ENCODE data around the gene TRIM62. TPM values are rescaled to one million over a fixed set of nuclear protein-coding genes. Genes with fewer than 3 reads are reported as not detected.

The TRIM62 gene
- total and polyA plus RNA-seq, 2 experiments from 2014 or later: 2.9 to 18.9 TPM

GRCh38 chr1:33182401-33182841 is 578 bp upstream of the TRIM62 start:
- Histone ChIP-seq H3K79me2 (replicated peaks; ENCODE audit: insufficient read depth) (peaks cover 4% of the 10 kb centered on the region; the same call in 1 of the 2 replicates), H3K4me3 (peak overlapping the region; percentile 88), H3K9me2 (ENCODE audit: insufficient read depth) (peaks cover 3% of the 10 kb centered on the region; the same call in 1 of the 2 replicates), H3K4me2 (peak overlapping the region; percentile 90), H4K20me1 (replicated peaks; ENCODE audit: insufficient read depth) (no peaks in the 10 kb centered on the region; the same call in 1 of the 2 replicates), H2AFZ (peak overlapping the region; percentile 53), H3K27me3 (ENCODE audit: insufficient read depth) (peaks cover 5% of the 10 kb centered on the region; the same call in 1 of the 2 replicates), H3K36me3 (ENCODE audit: insufficient read depth) (no peaks in the 10 kb centered on the region), H3F3A (replicated peaks; ENCODE audit: low read depth) (no peaks in the 10 kb centered on the region), H3K4me1 (ENCODE audit: insufficient read depth) (peaks cover 25% of the 10 kb centered on the region), H3K27ac (ENCODE audit: low read depth) (no peak overlapping the region)
- peak; percentile 33 for DNase-seq (ENCODE audit: low spot score)
- H3K4me3 Mint-ChIP-seq: peak overlapping the region; percentile 67
- H3K9me3 Mint-ChIP-seq: no peaks in the 10 kb centered on the region
- TF ChIP-seq CTCF (conservative IDR thresholded peaks at IDR 0.05; ENCODE audit: low read depth in 2 of 2): no peak
- peaks cover 31% of the 10 kb centered on the region for H3K4me1 Mint-ChIP-seq
- H3K27me3 Mint-ChIP-seq (ENCODE audit: insufficient read depth, low read depth, poor library complexity): peaks cover 15% of the 10 kb centered on the region
- H3K27ac Mint-ChIP-seq: no peak overlapping the region
- H3K36me3 Mint-ChIP-seq (ENCODE audit: low read depth): peaks cover 3% of the 10 kb centered on the region; the same call in 1 of the 3 replicates
- ATAC-seq: no peak

- peaks cover 31% of the 10 kb centered on the region for H3K4me1 Mint-ChIP-seq
- H3K27me3 Mint-ChIP-seq (ENCODE audit: insufficient read depth, low read depth, poor library complexity): peaks cover 15% of the 10 kb centered on the region
- H3K36me3 Mint-ChIP-seq (ENCODE audit: low read depth): peaks cover 3% of the 10 kb centered on the region; the same call in 1 of the 3 replicates
- peaks cover 3% of the 10 kb centered on the region; the same call in 1 of the 2 replicates for H3K9me2 ChIP-seq (ENCODE audit: insufficient read depth)
- peaks cover 25% of the 10 kb centered on the region for H3K4me1 ChIP-seq (ENCODE audit: insufficient read depth)
- peak; percentile 76 for ATAC-seq
- DNase-seq (ENCODE audit: low spot score): peak; percentile 95
- H3K27ac Mint-ChIP-seq: no peak overlapping the region
- H3K4me3 ChIP-seq: peak overlapping the region; percentile 88
- peak overlapping the region; percentile 80 for H2AFZ ChIP-seq
- H4K20me1 ChIP-seq (replicated peaks; ENCODE audit: insufficient read depth): no peaks in the 10 kb centered on the region; the same call in 1 of the 2 replicates
- H3K4me2 ChIP-seq: peak overlapping the region; percentile 90
- no peaks in the 10 kb centered on the region for H3K36me3 ChIP-seq (ENCODE audit: insufficient read depth)
- H3K9me3 Mint-ChIP-seq: no peaks in the 10 kb centered on the region
- H3F3A ChIP-seq (replicated peaks; ENCODE audit: low read depth): no peaks in the 10 kb centered on the region
- H3K27me3 ChIP-seq (ENCODE audit: insufficient read depth): peaks cover 5% of the 10 kb centered on the region; the same call in 1 of the 2 replicates
- peak overlapping the region; percentile 78 for H3K4me3 Mint-ChIP-seq
- H3K79me2 ChIP-seq (replicated peaks; ENCODE audit: insufficient read depth): peaks cover 4% of the 10 kb centered on the region; the same call in 1 of the 2 replicates
- no peak overlapping the region for H3K27ac ChIP-seq (ENCODE audit: low read depth)
- TF ChIP-seq NANOG (IDR thresholded peaks at IDR 0.05; ENCODE audit: borderline replicate concordance) (no peak), POLR2AphosphoS5 (IDR thresholded peaks at IDR 0.05; ENCODE audit: low read depth) (peak; percentile 81), ETS1 (IDR thresholded peaks at IDR 0.05) (no peak), CREB1 (CRISPR knock-in tag; IDR thresholded peaks at IDR 0.05; ENCODE audit: low read depth) (0 out of 2 replicates have a peak, but pooled peaks have one; percentile 39), JUNB (IDR thresholded peaks at IDR 0.05; ENCODE audit: unreplicated experiment) (no peak), ZNF114 (CRISPR knock-in tag; IDR thresholded peaks at IDR 0.05) (no peak), ZNF331 (CRISPR knock-in tag; IDR thresholded peaks at IDR 0.05; ENCODE audit: low read depth) (no peak), EZH2 (IDR thresholded peaks at IDR 0.05; ENCODE audit: low read depth, unreplicated experiment) (no peak), CTCF (conservative IDR thresholded peaks at IDR 0.05; ENCODE audit: low read depth in 2 of 2) (no peak)
Measured at GRCh38 chr1:33180911-33181890, 642 bp downstream of the TRIM62 start.

All from GM23338 (cell line).